Peyer's patch (tissue), 4 donors: ENCODE results near the gene CPD. TPM values are rescaled to one million over a fixed set of nuclear protein-coding genes. Genes with fewer than 3 reads are reported as not detected.

Experiments used
- DNase-seq, 3 donors: peaks; one replicate each; pipeline ENCODE4 v3.0.0-alpha.2; 2017 to 2019
- H3K27ac ChIP-seq, 4 donors: fragments of 200-600 bp; sonication (generic); one replicate each; pipeline ENCODE4 v1.5.1; 2016 to 2019
- H3K27me3 ChIP-seq, 2 donors: fragments of 200-600 bp; sonication (generic); one replicate each; pipeline ENCODE4 v1.5.1; 2019
- H3K36me3 ChIP-seq, 3 donors: fragments of 200-600 bp; sonication (generic); one replicate each; pipeline ENCODE4 v1.5.1; 2016 to 2019
- H3K4me1 ChIP-seq, 4 donors: fragments of 200-600 bp; sonication (generic); one replicate each; pipeline ENCODE4 v1.5.1; 2016 to 2019
- H3K4me3 ChIP-seq, 4 donors: fragments of 200-600 bp; sonication (generic); 1 replicate in 3 of 4; 2 replicates in 1 of 4; pipeline ENCODE4 v1.5.1; 2016 to 2019; ENCODE audit warnings: mild to moderate bottlenecking in 1 of 4
- H3K9me3 ChIP-seq, 4 donors: fragments of 200-600 bp; sonication (generic); one replicate each; pipeline ENCODE4 v1.5.1; 2016 to 2019; ENCODE audit warnings: mild to moderate bottlenecking in 1 of 4
- POLR2A ChIP-seq, 2 donors: fragments of 450-650 bp; IDR thresholded peaks; one replicate each; pipeline ENCODE4 v1.5.1; 2017; ENCODE audit warnings: antibody characterized with exemption in 2 of 2, mild to moderate bottlenecking in 2 of 2, moderate library complexity in 2 of 2
- total RNA-seq, 4 donors: library from RNA; depleted of rRNA; stranded (reverse); fragments of >200 nt; gene quantifications; one replicate each; pipeline ENCODE4 v1.1.0, GENCODE V29; 2016
- TF ChIP-seq, protein P1 (sequence below), 6 experiments: fragments of 450-650 bp in 4 of 6; fragments of 200-600 bp in 2 of 6; sonication (generic) in 1 of 6; IDR thresholded peaks; one replicate each; pipeline ENCODE4 v1.5.1; 2017 to 2019; ENCODE audit warnings: antibody characterized with exemption in 6 of 6, mild to moderate bottlenecking in 3 of 6, moderate library complexity in 1 of 6

The CPD gene
- total RNA-seq, 4 donors from 2014 or later: 9.9 to 242 (median 143) TPM

DNA sequence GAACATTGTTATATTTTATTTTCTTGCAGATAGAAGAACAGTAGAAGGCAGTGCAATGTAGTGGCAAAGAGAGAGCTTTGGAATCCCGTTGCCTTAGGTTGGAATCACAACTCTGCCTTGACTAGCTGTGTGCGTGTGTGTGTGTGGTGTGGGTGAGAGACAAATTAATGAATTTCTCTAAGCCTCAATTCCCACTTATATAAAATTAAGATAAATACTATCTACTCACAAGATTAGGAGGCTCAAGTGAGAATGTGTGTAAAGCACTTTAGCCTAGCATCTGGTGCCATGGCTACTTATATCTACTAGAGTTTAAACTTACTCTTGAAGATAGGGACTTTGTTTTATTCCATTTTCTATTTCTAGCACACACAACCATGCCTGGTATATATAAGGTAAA lies 12.8 kb downstream of the CPD start:
- H3K4me1 ChIP-seq: no peaks in the 10 kb centered on the region
- no peak overlapping the region for H3K27ac ChIP-seq
- H3K4me3 ChIP-seq: no peak overlapping the region
- no peaks in the 10 kb centered on the region for H3K9me3 ChIP-seq
- TF ChIP-seq, protein P1, sequence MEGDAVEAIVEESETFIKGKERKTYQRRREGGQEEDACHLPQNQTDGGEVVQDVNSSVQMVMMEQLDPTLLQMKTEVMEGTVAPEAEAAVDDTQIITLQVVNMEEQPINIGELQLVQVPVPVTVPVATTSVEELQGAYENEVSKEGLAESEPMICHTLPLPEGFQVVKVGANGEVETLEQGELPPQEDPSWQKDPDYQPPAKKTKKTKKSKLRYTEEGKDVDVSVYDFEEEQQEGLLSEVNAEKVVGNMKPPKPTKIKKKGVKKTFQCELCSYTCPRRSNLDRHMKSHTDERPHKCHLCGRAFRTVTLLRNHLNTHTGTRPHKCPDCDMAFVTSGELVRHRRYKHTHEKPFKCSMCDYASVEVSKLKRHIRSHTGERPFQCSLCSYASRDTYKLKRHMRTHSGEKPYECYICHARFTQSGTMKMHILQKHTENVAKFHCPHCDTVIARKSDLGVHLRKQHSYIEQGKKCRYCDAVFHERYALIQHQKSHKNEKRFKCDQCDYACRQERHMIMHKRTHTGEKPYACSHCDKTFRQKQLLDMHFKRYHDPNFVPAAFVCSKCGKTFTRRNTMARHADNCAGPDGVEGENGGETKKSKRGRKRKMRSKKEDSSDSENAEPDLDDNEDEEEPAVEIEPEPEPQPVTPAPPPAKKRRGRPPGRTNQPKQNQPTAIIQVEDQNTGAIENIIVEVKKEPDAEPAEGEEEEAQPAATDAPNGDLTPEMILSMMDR (IDR thresholded peaks at IDR 0.05): no peak
- no peak for TF ChIP-seq POLR2A (IDR thresholded peaks at IDR 0.05)
- H3K27me3 ChIP-seq: no peaks in the 10 kb centered on the region
- DNase-seq: no peak
- H3K36me3 ChIP-seq: peaks cover 0 to 41% (median 0%) of the 10 kb centered on the region in 3 donors

DNA sequence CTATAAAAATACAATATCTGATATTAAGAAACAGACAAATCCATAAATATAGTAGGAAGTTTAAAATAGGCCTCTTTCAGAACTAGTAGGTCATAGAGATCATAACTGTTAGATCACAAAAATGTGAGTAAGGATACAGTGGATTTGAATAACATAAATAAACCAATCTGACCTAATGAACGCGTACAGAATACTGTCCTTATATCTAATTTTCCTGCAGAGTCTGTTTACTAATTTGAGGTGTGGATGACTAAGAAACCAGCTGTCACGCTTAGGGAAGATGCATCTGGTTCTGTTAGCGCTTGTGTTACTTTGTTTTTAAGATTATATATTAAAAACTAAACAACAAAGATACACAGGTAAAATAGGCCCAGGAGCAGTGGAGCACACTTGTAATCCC lies 14.8 kb downstream of the CPD start:
- DNase-seq: no peak
- Histone ChIP-seq H3K27ac (no peak overlapping the region), H3K9me3 (no peaks in the 10 kb centered on the region), H3K27me3 (no peaks in the 10 kb centered on the region), H3K36me3 (peaks cover 0 to 26% (median 0%) of the 10 kb centered on the region in 3 donors), H3K4me1 (no peaks in the 10 kb centered on the region), H3K4me3 (no peak overlapping the region)
- no peak for TF ChIP-seq POLR2A (IDR thresholded peaks at IDR 0.05)
- TF ChIP-seq, protein P1 (IDR thresholded peaks at IDR 0.05): no peak

DNA sequence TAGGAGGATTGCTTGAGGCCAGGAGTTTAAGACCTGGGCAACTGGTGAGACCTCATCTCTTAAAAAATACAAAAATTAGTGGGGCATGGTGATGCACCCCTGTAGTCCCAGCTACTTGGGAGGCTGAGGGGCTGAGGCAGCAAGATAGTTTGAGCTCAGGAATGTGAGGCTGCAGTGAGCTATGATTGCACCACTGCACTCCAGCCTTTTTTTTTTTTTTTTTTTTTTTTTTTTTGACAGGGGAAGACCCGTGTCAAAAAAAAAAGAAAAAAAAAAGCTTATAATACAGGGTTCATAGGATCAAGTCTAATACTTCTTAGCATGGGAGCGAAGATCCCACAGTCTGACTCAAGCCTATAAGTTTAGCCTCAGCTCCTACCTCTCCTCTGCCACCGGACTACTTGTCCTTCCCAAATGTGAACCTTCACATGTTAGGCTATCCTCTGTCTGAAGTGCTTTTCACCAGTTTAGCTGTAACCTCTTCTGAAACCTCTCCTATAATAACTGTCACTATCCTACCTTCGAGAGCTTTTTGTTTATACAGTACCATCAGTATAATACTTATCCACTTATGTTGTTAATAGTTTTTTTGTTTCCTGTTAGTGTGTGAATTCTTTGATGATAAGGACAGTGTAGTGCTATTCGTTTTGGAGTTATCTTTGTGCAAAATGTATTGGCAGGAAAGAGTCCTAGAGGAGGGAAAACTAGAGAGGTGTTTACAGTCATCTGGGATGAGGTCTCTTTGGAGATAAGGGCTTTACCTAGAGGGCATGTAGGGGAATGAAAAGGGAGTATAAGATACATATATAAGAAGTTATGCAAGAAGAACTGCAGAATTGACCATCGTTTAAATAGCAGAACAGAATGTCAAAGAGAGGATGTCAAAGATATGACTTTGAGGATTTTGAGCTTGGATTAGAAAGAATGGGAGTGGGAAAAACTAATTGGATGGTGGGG lies 15.5 kb downstream of the CPD start:
- H3K27ac ChIP-seq: no peak overlapping the region
- H3K36me3 ChIP-seq: peaks cover 0 to 22% (median 0%) of the 10 kb centered on the region in 3 donors
- H3K9me3 ChIP-seq: no peaks in the 10 kb centered on the region
- no peak for DNase-seq
- no peak overlapping the region for H3K4me3 ChIP-seq
- H3K27me3 ChIP-seq: no peaks in the 10 kb centered on the region
- H3K4me1 ChIP-seq: no peaks in the 10 kb centered on the region
- TF ChIP-seq, protein P1 (IDR thresholded peaks at IDR 0.05): no peak
- no peak for TF ChIP-seq POLR2A (IDR thresholded peaks at IDR 0.05)

DNA sequence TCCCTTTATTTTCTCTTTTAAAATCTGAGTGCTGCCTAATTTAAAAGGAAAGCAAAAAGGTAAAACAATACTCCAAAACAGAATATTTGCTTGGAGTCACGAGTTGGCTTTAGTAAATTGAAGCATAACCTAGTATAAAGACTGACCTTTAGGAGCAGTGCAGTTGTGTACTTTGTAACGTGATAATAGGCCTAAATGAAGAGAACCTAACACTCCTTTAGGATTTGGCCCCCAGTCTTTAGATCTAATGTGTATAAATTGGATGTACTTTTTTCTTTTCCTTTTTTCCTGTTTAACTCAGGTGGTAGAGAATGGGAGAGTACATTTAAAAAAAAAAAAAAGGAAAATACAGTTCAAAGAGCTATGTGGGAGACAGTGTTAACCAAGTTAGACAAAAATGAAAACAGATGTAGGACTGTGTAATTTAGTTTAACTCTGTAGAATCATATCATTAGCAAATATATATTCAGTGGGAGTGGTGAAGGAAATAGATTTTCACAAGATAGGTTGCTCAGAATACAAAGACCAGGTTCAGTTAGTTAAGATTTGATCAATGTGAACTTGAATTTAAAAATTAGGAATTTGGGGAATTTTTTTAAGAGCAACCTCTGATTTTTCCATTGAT lies 16.8 kb downstream of the CPD start:
- Histone ChIP-seq H3K9me3 (no peaks in the 10 kb centered on the region), H3K27ac (no peak overlapping the region), H3K27me3 (no peaks in the 10 kb centered on the region), H3K36me3 (peaks cover 0 to 11% (median 0%) of the 10 kb centered on the region in 3 donors), H3K4me1 (no peaks in the 10 kb centered on the region), H3K4me3 (no peak overlapping the region)
- no peak for DNase-seq
- TF ChIP-seq POLR2A (IDR thresholded peaks at IDR 0.05): no peak
- TF ChIP-seq, protein P1 (IDR thresholded peaks at IDR 0.05): no peak

DNA sequence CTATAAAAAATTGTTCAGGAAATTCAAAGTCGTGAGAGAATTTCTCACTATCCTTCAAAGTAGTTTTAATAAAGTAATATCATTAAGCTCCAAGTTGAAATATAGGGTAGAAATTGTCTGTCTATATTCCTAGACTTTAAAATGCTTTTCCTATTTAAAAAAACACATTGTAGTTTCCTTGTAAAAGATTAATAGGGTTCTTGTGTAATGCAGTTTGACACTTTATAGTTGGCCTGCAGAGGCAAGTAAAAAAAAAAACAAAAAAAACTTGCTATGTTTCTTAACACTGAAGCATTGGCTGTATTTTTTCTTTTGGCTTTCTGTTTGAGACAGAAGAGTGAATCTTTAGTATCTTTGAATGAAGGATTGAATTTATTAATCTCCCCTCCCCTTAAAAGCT lies 17.4 kb downstream of the CPD start:
- Histone ChIP-seq H3K27me3 (no peaks in the 10 kb centered on the region), H3K4me1 (no peaks in the 10 kb centered on the region), H3K9me3 (no peaks in the 10 kb centered on the region), H3K36me3 (peaks cover 0 to 5% (median 0%) of the 10 kb centered on the region in 3 donors), H3K4me3 (no peak overlapping the region), H3K27ac (no peak overlapping the region)
- TF ChIP-seq, protein P1 (IDR thresholded peaks at IDR 0.05): no peak
- no peak for TF ChIP-seq POLR2A (IDR thresholded peaks at IDR 0.05)
- no peak for DNase-seq
